Measurements from ENCODE around the gene PDE7B.

The PDE7B gene

DNA sequence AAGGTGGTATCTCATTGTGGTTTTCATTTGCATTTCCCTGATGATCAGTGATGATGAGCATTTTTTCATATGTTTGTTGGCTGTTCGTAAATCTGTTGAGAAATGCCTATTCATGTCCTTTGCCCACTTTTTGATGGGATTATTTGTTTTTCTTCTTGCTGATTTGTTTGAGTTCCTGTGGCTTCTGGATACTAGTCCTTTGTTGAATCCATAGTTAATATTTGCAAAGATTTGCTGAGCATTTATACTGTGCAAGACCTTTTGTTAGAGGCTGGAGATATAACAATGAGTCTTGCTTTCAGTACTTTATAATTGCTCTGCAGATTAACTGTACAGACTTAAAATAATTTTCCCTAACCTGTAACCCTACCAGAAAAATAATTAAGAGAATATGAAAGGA lies 35.6 kb downstream of the PDE7B start:
- ChIA-PET POLR2A (no interaction called here), CTCF (no interaction called here)
- TF ChIP-seq, protein P1, sequence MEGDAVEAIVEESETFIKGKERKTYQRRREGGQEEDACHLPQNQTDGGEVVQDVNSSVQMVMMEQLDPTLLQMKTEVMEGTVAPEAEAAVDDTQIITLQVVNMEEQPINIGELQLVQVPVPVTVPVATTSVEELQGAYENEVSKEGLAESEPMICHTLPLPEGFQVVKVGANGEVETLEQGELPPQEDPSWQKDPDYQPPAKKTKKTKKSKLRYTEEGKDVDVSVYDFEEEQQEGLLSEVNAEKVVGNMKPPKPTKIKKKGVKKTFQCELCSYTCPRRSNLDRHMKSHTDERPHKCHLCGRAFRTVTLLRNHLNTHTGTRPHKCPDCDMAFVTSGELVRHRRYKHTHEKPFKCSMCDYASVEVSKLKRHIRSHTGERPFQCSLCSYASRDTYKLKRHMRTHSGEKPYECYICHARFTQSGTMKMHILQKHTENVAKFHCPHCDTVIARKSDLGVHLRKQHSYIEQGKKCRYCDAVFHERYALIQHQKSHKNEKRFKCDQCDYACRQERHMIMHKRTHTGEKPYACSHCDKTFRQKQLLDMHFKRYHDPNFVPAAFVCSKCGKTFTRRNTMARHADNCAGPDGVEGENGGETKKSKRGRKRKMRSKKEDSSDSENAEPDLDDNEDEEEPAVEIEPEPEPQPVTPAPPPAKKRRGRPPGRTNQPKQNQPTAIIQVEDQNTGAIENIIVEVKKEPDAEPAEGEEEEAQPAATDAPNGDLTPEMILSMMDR (IDR thresholded peaks at IDR 0.05; ENCODE audit: control extremely low read depth, extremely low read depth, low read depth, missing control alignments), result no peak
- no peak for DNase-seq (ENCODE audit: extremely low spot score)

DNA sequence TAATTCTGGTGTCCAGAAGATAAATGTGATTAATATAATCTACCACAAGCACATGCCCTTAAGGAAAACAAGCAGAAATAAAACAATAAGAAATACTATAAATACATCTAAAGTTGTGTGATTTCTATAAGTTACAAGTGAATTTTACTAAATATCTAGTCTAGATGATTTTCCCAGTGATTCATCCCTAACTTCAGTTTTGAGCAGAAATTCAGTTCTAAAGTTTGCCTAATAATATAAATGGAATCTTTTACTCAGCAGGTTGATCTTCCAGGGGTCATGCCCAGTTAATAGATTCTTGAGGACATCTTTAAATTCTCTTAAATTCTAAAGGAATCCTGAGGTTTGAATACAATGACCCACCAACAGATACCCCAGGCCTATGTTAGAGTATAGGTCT lies 37.3 kb downstream of the PDE7B start:
- ChIA-PET POLR2A (no interaction called here), CTCF (no interaction called here)
- no peak for DNase-seq (ENCODE audit: extremely low spot score)
- TF ChIP-seq, protein P1 (IDR thresholded peaks at IDR 0.05; ENCODE audit: control extremely low read depth, extremely low read depth, low read depth, missing control alignments), result no peak

DNA sequence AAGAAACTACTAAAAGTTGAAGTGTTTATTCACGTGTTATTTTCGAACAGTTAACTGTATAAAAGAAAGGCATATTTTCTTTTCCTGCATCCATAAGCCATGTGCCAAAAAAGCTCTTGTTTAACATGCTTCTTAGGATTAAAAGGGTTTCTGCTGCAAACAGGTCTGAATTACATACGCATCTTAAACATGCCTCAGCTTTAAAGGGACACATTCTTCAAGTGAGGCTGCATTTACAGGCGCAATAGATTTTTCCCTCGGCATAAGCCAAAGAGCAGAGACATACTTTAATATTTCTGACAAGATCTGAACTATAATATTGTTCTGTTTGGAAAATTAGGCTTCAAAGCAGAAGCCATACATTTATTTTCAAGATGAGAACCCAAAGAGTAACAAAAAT lies 39.4 kb downstream of the PDE7B start:
- TF ChIP-seq, protein P1 (IDR thresholded peaks at IDR 0.05; ENCODE audit: control extremely low read depth, extremely low read depth, low read depth, missing control alignments), result no peak
- no peak for DNase-seq (ENCODE audit: extremely low spot score)
- ChIA-PET CTCF (interaction anchor here (1.1 to 2.6 kb wide), 4 partner anchors 11 to 20 kb away, joined by 4 to 8 read pairs (median 5); no protein-coding TSS in a partner anchor), POLR2A (no interaction called here)

DNA sequence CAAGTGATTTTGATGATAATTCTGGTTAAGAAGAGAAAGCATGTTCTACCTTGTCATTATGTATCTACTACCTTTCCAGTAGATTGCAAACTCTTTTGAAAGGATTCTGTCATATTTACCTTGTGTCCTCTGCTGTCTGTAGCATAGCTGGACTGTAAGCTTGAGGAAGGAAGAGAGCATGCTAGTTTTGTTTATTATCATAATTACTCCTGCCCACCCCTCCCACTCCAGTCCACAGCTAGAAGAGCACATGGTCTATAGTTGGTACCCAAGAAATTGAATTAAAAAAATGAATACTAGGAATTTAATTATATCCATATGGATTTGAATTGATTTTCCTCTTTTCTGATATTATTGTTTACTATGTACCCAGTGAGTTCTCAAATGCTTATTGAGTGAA lies 40.2 kb downstream of the PDE7B start:
- CTCF ChIA-PET, result interaction anchor here (1.1 to 2.6 kb wide), 8 partner anchors 10 to 346 kb away, joined by 3 to 8 read pairs (median 4); no protein-coding TSS in a partner anchor
- no peak for DNase-seq (ENCODE audit: extremely low spot score)
- POLR2A ChIA-PET, result no interaction called here
- TF ChIP-seq, protein P1 (IDR thresholded peaks at IDR 0.05; ENCODE audit: control extremely low read depth, extremely low read depth, low read depth, missing control alignments), result no peak

DNA sequence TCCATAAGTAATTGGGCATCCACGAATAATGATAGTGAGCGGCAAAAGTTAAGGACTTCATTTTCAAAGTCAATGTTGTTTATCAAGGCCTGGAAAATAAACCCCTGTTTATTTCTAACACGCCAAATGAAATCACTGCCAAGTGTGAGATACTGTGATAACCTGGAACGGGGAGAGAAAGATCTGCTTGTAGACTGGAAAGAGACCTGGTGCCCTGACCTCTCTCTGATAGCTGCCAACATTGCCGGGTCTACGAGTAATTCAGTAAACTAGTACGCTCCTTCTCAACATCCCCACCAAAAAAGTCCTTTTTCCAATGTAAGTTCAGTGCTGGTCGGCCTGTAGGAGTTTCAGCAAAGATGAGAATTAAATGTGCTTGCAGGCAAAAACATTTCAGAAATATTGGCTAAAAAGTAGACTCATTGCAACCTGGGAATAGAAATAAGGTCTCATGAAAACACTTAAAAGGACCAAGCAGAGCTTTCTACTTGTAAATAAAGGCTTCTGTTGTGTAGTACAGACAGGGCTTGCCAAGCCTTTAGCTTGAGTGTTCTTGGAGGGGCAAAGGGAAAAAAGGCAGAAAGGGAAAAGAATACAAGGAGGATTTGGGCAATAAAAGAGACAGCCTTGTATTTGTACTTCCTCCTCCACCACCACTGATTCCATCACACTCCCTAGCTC lies 43.9 kb downstream of the PDE7B start:
- TF ChIP-seq, protein P1 (IDR thresholded peaks at IDR 0.05; ENCODE audit: control extremely low read depth, extremely low read depth, low read depth, missing control alignments), result no peak
- ChIA-PET POLR2A (no interaction called here), CTCF (interaction anchor here (0.7 to 3.0 kb wide), 3 partner anchors 13 to 16 kb away, joined by 3 to 18 read pairs (median 3); no protein-coding TSS in a partner anchor)
- DNase-seq (ENCODE audit: extremely low spot score), result no peak

DNA sequence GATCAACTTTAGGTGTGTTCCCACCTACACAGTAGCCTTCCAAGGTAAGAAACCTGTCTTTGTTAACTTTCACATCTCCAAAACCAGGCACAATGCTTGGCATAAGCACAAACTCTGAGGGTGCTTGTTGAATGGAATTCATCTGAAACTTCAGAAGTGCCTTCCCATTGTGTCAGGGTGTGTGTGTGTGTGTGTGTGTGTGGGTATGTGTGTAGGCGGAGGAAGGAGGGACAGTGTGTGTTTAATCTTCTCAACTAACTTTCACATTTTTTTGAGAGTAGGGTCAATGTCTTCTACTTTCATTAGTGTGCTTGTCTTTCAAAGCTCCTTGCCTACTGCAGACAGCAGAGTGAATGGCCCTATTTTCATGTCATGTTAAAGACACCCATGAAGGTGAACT lies 45.6 kb downstream of the PDE7B start:
- no peak for DNase-seq (ENCODE audit: extremely low spot score)
- POLR2A ChIA-PET, result no interaction called here
- TF ChIP-seq, protein P1 (IDR thresholded peaks at IDR 0.05; ENCODE audit: control extremely low read depth, extremely low read depth, low read depth, missing control alignments), result no peak
- CTCF ChIA-PET, result interaction anchor here (1.1 to 3.0 kb wide), 2 partner anchors 13 to 19 kb away, joined by 3 to 18 read pairs; no protein-coding TSS in a partner anchor

Data from GM10248 (cell line).